ENCODE data around the gene FKRP.

DNA sequence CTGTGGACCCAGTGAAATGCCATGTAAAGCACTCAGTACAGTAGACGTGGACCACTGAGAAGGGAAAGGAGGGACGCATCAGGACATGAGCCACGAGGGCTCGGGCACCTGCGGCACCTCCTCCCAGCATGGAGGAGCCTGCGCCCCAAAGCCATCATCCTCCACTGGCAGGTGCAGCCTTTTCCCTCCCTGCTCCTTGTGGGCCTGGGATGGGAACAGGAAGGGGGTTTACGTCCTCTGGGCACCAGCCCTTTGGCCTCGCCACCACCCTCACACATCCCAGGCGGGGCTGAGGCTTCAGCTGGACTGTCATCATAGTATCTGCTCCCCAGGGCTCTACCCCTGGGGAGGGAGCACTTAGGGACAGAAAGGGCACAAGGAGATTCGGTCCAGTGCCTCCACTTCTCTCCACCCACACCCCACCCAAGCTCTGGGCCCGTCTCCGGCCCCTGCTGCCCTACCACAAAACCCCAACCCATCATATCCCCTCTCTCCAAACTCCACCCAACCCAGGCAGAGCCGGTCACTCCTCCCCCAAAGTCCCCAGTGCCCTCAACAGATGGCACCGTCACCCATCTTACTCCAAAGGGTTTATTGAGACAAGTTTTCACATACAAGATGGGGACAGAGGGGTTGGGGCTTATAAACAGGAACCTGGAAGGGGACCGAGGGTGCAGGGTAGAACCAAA is 26.8 kb upstream of the FKRP start:
- no peak for TF ChIP-seq POLR2A (IDR thresholded peaks at IDR 0.05)
- TF ChIP-seq, protein P1, sequence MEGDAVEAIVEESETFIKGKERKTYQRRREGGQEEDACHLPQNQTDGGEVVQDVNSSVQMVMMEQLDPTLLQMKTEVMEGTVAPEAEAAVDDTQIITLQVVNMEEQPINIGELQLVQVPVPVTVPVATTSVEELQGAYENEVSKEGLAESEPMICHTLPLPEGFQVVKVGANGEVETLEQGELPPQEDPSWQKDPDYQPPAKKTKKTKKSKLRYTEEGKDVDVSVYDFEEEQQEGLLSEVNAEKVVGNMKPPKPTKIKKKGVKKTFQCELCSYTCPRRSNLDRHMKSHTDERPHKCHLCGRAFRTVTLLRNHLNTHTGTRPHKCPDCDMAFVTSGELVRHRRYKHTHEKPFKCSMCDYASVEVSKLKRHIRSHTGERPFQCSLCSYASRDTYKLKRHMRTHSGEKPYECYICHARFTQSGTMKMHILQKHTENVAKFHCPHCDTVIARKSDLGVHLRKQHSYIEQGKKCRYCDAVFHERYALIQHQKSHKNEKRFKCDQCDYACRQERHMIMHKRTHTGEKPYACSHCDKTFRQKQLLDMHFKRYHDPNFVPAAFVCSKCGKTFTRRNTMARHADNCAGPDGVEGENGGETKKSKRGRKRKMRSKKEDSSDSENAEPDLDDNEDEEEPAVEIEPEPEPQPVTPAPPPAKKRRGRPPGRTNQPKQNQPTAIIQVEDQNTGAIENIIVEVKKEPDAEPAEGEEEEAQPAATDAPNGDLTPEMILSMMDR (IDR thresholded peaks at IDR 0.05) = no peak
